K562 (cell line): ENCODE data around the gene SPIN2A. TPM values are rescaled to one million over a fixed set of nuclear protein-coding genes. Genes with fewer than 3 reads are reported as not detected.

Experiments
- ATAC-seq: fragments of 200-7000 bp; cut with Tn5 transposase; 3 replicates; pipeline ENCODE4 v1.9.1; 2020; ENCODE audit warnings: moderate library complexity
- BruUV-seq: library from RNA; stranded (reverse); fragments of 400-500 nt; replicated peaks from 2 replicates; lab custom pipeline; 2021; lab: Mats Ljungman, UMichigan
- CTCF ChIA-PET: fragments of 300-600 bp; formaldehyde crosslinking; extraction: SDS; loops from one replicate; lab custom pipeline; 2021; ENCODE audit warnings: low intra/inter-chr PET ratio; lab: Yijun Ruan, JAX
- POLR2A ChIA-PET: fragments of 300-600, 350-650 bp; sonication (Branson Sonifier 250); formaldehyde crosslinking; extraction: SDS; loops from one replicate; lab custom pipeline; 2021; ENCODE audit warnings: antibody characterized with exemption, inconsistent platforms; lab: Yijun Ruan, JAX
- DNase-seq, 4 experiments: peaks; one replicate each; pipeline versions ENCODE4 v3.0.0 to v3.0.0-alpha.2; 2011 to 2018; ENCODE audit warnings: low spot score in 3 of 4, mixed read lengths in 3 of 4; ENCODE audit errors: extremely low read depth in 1 of 4
- FAIRE-seq: peaks from 2 replicates; lab custom pipeline; 2011; peaks lifted over from hg19 to GRCh38; lab: Jason Lieb, UNC
- H2AFZ ChIP-seq: 2 replicates; pipeline ENCODE4 v1.6.0; 2011; ENCODE audit warnings: low read depth, low read length, control low read depth, inconsistent platforms
- H3K27ac ChIP-seq: fragments of 200-600 bp; 3 replicates; pipeline ENCODE4 v1.8.0; 2011; ENCODE audit warnings: low read depth, mild to moderate bottlenecking, control low read depth, inconsistent platforms, low read length, moderate library complexity, mixed read lengths; ENCODE audit errors: extremely low read depth
- H3K27me3 ChIP-seq, 2 experiments: fragments of 300-600 bp in 1 of 2; 2 replicates in 1 of 2; 3 replicates in 1 of 2; pipeline versions ENCODE4 v1.6.0 to v1.8.0; 2011; ENCODE audit warnings: inconsistent platforms in 2 of 2, low read length in 2 of 2, mild to moderate bottlenecking in 1 of 2, mixed read lengths in 1 of 2, moderate library complexity in 1 of 2; ENCODE audit not compliant: control insufficient read depth in 2 of 2, insufficient read depth in 2 of 2
- H3K36me3 ChIP-seq: fragments of 300-600 bp; 3 replicates; pipeline ENCODE4 v1.8.0; 2011; ENCODE audit warnings: mild to moderate bottlenecking, low read length, inconsistent platforms; ENCODE audit not compliant: control insufficient read depth, insufficient read depth
- H3K4me1 ChIP-seq, 2 experiments: fragments of 200-600 bp in 1 of 2; replicated peaks in 1 of 2; 2 replicates in 1 of 2; 3 replicates in 1 of 2; pipeline versions ENCODE4 v1.5.1 to v1.8.0; 2011; ENCODE audit warnings: inconsistent platforms in 2 of 2, low read length in 2 of 2, mild to moderate bottlenecking in 1 of 2, mixed read lengths in 1 of 2, moderate library complexity in 1 of 2; ENCODE audit not compliant: control insufficient read depth in 2 of 2, insufficient read depth in 2 of 2
- H3K4me2 ChIP-seq: 2 replicates; pipeline ENCODE4 v1.6.1; 2011; ENCODE audit warnings: low read length, control low read depth, inconsistent platforms, mixed read lengths; ENCODE audit not compliant: insufficient read depth
- H3K4me3 ChIP-seq: fragments of 200-600 bp; sonication (generic), shearing (Covaris generic); 2 replicates; pipeline ENCODE4 v1.5.1; 2016; ENCODE audit warnings: control low read depth, inconsistent platforms
- H3K79me2 ChIP-seq: fragments of 200-600 bp; 3 replicates; pipeline ENCODE4 v1.8.0; 2011; ENCODE audit warnings: low read length, inconsistent platforms; ENCODE audit not compliant: control insufficient read depth, insufficient read depth
- H3K9ac ChIP-seq, 2 experiments: 2 replicates each; pipeline versions ENCODE4 v1.6.0 to v1.6.1; 2011; ENCODE audit warnings: low read depth in 2 of 2, low read length in 2 of 2, control low read depth in 1 of 2, inconsistent platforms in 1 of 2, mild to moderate bottlenecking in 1 of 2, mixed read lengths in 1 of 2; ENCODE audit not compliant: insufficient read depth in 1 of 2
- H3K9me1 ChIP-seq: one replicate; pipeline ENCODE4 v1.6.0; 2011; ENCODE audit warnings: inconsistent platforms, mild to moderate bottlenecking, low read length, moderate library complexity; ENCODE audit not compliant: control insufficient read depth, insufficient read depth
- H3K9me3 ChIP-seq: replicated peaks from 2 replicates; pipeline ENCODE4 v1.5.1; 2011; ENCODE audit warnings: low read depth, low read length, inconsistent platforms; ENCODE audit not compliant: control insufficient read depth, insufficient read depth
- H4K20me1 ChIP-seq: replicated peaks from 2 replicates; pipeline ENCODE4 v1.6.1; 2011; ENCODE audit warnings: low read length, inconsistent platforms, mixed read lengths; ENCODE audit not compliant: control insufficient read depth, insufficient read depth
- C11orf30 ChIP-seq: fragments of 450-650 bp; IDR thresholded peaks from 2 replicates; pipeline ENCODE4 v1.6.1; 2016; ENCODE audit warnings: low read depth, mild to moderate bottlenecking
- DDX20 ChIP-seq: fragments of 450-650 bp; IDR thresholded peaks from 2 replicates; pipeline ENCODE4 v1.6.1; 2016; ENCODE audit warnings: missing genetic modification characterization, low read depth, mild to moderate bottlenecking, missing compliant biosample characterization, moderate library complexity
- FOXK1 ChIP-seq: sonication (generic); formaldehyde crosslinking; IDR thresholded peaks from 2 replicates; pipeline ENCODE4 v1.8.0; 2022; ENCODE audit warnings: missing genetic modification reagents, mild to moderate bottlenecking, borderline replicate concordance
- NELFE ChIP-seq: IDR thresholded peaks from 2 replicates; pipeline ENCODE4 v1.6.1; 2011; ENCODE audit warnings: mild to moderate bottlenecking; ENCODE audit not compliant: insufficient read depth, insufficient read length
- RBM14 ChIP-seq: fragments of 200-400 bp; formaldehyde crosslinking; IDR thresholded peaks from 2 replicates; pipeline ENCODE4 v1.6.1; 2018; ENCODE audit warnings: low read depth, mild to moderate bottlenecking, low read length, moderate library complexity, borderline replicate concordance; ENCODE audit not compliant: insufficient read depth
- SRSF7 ChIP-seq: fragments of 200-400 bp; formaldehyde crosslinking; optimal IDR thresholded peaks from 2 replicates; pipeline ENCODE3; 2017; ENCODE audit warnings: mild to moderate bottlenecking, low read depth, low read length
- STAT5B ChIP-seq: fragments of 250-450 bp; sonication (Bioruptor Pico); IDR thresholded peaks from 2 replicates; pipeline ENCODE4 v1.8.0; 2021; ENCODE audit warnings: mild to moderate bottlenecking, inconsistent platforms
- ZNF316 ChIP-seq: fragments of 450-650 bp; IDR thresholded peaks from 2 replicates; pipeline ENCODE4 v1.6.1; 2016
- WGBS: fragments of 100-300 bp; shearing (Covaris generic); methylation state at CpG from one replicate; pipeline ENCODE4 v1.1.6; 2016; ENCODE audit warnings: low coverage, mixed read lengths; ENCODE audit not compliant: insufficient coverage; ENCODE audit errors: missing lambda C conversion rate; 5-methylcytosine and 5-hydroxymethylcytosine counted together
- in situ Hi-C: fragments of 300-500 bp; cut with MboI; formaldehyde crosslinking; loops from 4 replicates; pipeline ENCODE4 v1.15.0; 2018; ENCODE audit warnings: inconsistent platforms, mixed read lengths
- intact Hi-C: fragments of 100-400 bp; cut with micrococcal nuclease; formaldehyde crosslinking; loops from 2 replicates; pipeline ENCODE4 v1.14.2; 2022
- polyA plus RNA-seq, 8 experiments: library from polyadenylated mRNA; depleted of rRNA in 4 of 8; stranded (reverse) in 5 of 8; unstranded in 3 of 8; fragments of >200 nt; fragmentation: Nextera tagmentation in 2 of 8; fragmentation: Illumina TruSeq in 1 of 8; extraction: Ambion mirVana in 2 of 8; extraction: Trizol in 1 of 8; gene quantifications; 2 replicates each; pipeline versions ENCODE4 v1.2.1 to v1.2.3, GENCODE V29; 2011 to 2014; ENCODE audit warnings: inconsistent platforms in 1 of 8, missing spikeins in 1 of 8
- total RNA-seq, 7 experiments: library from RNA; depleted of rRNA in 6 of 7; stranded (reverse); fragments of >200 nt in 6 of 7; fragmentation: Illumina TruSeq in 2 of 7; extraction: Trizol in 2 of 7; gene quantifications; 2 replicates each; pipeline versions ENCODE4 v1.2.1 to v1.2.3, GENCODE V29; 2011 to 2021; ENCODE audit warnings: low replicate concordance in 1 of 7
- TF ChIP-seq, protein P1 (sequence below): sonication (generic); formaldehyde crosslinking; IDR thresholded peaks from 2 replicates; pipeline ENCODE4 v1.8.1; 2023; ENCODE audit warnings: missing genetic modification reagents, mild to moderate bottlenecking, borderline replicate concordance
- TF ChIP-seq, protein P2 (sequence below): fragments of 250-450 bp; sonication (Bioruptor Pico); IDR thresholded peaks from 2 replicates; pipeline ENCODE4 v1.4.0; 2020

The SPIN2A gene
- total and polyA plus RNA-seq, 9 of the 15 experiments (the other 6 are each of a cell fraction or from before 2014, with no cell fraction given): 0.03 to 1.6 (median 0.58) TPM

DNA sequence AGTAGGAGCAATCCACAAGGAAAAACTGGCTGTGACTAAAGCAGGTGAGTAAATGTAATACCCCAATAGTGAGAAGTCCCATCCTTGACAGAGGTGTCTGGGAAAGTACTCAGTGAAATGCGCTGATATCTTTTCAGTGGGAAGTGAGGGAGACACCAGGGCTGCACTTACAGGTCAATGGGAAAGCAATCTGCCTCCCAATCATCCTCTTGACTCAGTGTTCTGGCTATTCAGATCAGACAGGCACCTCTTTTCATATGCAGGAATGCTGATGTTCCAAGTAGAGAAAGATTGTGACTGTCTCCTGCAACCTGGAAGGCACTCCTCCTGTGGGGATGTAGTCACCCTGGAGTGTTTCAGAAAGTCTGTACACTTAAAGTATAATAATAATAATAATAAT lies 39.9 kb upstream of the SPIN2A start:
- CTCF ChIA-PET: no interaction called here
- no peaks in the 10 kb centered on the region for H3K9me3 ChIP-seq
- DNase-seq: no peak
- no peak overlapping the region for H3K4me2 ChIP-seq
- intact Hi-C loops: no loop called here
- no peaks in the 10 kb centered on the region for H3K36me3 ChIP-seq
- no peak overlapping the region for H3K27ac ChIP-seq
- H3K9me1 ChIP-seq: no peaks in the 10 kb centered on the region
- H3K79me2 ChIP-seq: no peaks in the 10 kb centered on the region
- H4K20me1 ChIP-seq: no peaks in the 10 kb centered on the region
- in situ Hi-C loops: no loop called here
- BruUV-seq: no TSS peak
- no peak for ATAC-seq
- H2AFZ ChIP-seq: no peak overlapping the region
- H3K9ac ChIP-seq: no peak overlapping the region
- no peaks in the 10 kb centered on the region for H3K27me3 ChIP-seq
- 14% methylated on average over 1 of the region's 1 CpG for WGBS
- no peaks in the 10 kb centered on the region for H3K4me1 ChIP-seq
- no peak for FAIRE-seq
- H3K4me3 ChIP-seq: no peak overlapping the region
- TF ChIP-seq RBM14 (no peak), C11orf30 (no peak), DDX20 (tag) (no peak), NELFE (no peak), FOXK1 (CRISPR knock-in tag) (no peak), ZNF316 (no peak), STAT5B (CRISPR knock-in tag) (no peak), SRSF7 (no peak)
- TF ChIP-seq, protein P1, sequence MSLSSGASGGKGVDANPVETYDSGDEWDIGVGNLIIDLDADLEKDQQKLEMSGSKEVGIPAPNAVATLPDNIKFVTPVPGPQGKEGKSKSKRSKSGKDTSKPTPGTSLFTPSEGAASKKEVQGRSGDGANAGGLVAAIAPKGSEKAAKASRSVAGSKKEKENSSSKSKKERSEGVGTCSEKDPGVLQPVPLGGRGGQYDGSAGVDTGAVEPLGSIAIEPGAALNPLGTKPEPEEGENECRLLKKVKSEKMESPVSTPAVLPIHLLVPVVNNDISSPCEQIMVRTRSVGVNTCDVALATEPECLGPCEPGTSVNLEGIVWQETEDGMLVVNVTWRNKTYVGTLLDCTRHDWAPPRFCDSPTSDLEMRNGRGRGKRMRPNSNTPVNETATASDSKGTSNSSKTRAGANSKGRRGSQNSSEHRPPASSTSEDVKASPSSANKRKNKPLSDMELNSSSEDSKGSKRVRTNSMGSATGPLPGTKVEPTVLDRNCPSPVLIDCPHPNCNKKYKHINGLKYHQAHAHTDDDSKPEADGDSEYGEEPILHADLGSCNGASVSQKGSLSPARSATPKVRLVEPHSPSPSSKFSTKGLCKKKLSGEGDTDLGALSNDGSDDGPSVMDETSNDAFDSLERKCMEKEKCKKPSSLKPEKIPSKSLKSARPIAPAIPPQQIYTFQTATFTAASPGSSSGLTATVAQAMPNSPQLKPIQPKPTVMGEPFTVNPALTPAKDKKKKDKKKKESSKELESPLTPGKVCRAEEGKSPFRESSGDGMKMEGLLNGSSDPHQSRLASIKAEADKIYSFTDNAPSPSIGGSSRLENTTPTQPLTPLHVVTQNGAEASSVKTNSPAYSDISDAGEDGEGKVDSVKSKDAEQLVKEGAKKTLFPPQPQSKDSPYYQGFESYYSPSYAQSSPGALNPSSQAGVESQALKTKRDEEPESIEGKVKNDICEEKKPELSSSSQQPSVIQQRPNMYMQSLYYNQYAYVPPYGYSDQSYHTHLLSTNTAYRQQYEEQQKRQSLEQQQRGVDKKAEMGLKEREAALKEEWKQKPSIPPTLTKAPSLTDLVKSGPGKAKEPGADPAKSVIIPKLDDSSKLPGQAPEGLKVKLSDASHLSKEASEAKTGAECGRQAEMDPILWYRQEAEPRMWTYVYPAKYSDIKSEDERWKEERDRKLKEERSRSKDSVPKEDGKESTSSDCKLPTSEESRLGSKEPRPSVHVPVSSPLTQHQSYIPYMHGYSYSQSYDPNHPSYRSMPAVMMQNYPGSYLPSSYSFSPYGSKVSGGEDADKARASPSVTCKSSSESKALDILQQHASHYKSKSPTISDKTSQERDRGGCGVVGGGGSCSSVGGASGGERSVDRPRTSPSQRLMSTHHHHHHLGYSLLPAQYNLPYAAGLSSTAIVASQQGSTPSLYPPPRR (CRISPR knock-in tag): no peak
- TF ChIP-seq, protein P2, sequence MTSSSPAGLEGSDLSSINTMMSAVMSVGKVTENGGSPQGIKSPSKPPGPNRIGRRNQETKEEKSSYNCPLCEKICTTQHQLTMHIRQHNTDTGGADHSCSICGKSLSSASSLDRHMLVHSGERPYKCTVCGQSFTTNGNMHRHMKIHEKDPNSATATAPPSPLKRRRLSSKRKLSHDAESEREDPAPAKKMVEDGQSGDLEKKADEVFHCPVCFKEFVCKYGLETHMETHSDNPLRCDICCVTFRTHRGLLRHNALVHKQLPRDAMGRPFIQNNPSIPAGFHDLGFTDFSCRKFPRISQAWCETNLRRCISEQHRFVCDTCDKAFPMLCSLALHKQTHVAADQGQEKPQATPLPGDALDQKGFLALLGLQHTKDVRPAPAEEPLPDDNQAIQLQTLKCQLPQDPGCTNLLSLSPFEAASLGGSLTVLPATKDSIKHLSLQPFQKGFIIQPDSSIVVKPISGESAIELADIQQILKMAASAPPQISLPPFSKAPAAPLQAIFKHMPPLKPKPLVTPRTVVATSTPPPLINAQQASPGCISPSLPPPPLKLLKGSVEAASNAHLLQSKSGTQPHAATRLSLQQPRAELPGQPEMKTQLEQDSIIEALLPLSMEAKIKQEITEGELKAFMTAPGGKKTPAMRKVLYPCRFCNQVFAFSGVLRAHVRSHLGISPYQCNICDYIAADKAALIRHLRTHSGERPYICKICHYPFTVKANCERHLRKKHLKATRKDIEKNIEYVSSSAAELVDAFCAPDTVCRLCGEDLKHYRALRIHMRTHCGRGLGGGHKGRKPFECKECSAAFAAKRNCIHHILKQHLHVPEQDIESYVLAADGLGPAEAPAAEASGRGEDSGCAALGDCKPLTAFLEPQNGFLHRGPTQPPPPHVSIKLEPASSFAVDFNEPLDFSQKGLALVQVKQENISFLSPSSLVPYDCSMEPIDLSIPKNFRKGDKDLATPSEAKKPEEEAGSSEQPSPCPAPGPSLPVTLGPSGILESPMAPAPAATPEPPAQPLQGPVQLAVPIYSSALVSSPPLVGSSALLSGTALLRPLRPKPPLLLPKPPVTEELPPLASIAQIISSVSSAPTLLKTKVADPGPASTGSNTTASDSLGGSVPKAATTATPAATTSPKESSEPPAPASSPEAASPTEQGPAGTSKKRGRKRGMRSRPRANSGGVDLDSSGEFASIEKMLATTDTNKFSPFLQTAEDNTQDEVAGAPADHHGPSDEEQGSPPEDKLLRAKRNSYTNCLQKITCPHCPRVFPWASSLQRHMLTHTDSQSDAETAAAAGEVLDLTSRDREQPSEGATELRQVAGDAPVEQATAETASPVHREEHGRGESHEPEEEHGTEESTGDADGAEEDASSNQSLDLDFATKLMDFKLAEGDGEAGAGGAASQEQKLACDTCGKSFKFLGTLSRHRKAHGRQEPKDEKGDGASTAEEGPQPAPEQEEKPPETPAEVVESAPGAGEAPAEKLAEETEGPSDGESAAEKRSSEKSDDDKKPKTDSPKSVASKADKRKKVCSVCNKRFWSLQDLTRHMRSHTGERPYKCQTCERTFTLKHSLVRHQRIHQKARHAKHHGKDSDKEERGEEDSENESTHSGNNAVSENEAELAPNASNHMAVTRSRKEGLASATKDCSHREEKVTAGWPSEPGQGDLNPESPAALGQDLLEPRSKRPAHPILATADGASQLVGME (CRISPR knock-in tag): no peak
- POLR2A ChIA-PET: no interaction called here
